ENCODE data around the gene RPS27A. TPM values are rescaled to one million over a fixed set of nuclear protein-coding genes. Genes with fewer than 3 reads are reported as not detected.
A peak's percentile ranks its signal among the peaks of the same experiment; 100 is the strongest.

RPS27A gene
- total and polyA plus RNA-seq, 9 of the 15 experiments (the other 6 are each of a cell fraction or from before 2014, with no cell fraction given), result 1,383 to 3,282 (median 2,242) TPM

DNA sequence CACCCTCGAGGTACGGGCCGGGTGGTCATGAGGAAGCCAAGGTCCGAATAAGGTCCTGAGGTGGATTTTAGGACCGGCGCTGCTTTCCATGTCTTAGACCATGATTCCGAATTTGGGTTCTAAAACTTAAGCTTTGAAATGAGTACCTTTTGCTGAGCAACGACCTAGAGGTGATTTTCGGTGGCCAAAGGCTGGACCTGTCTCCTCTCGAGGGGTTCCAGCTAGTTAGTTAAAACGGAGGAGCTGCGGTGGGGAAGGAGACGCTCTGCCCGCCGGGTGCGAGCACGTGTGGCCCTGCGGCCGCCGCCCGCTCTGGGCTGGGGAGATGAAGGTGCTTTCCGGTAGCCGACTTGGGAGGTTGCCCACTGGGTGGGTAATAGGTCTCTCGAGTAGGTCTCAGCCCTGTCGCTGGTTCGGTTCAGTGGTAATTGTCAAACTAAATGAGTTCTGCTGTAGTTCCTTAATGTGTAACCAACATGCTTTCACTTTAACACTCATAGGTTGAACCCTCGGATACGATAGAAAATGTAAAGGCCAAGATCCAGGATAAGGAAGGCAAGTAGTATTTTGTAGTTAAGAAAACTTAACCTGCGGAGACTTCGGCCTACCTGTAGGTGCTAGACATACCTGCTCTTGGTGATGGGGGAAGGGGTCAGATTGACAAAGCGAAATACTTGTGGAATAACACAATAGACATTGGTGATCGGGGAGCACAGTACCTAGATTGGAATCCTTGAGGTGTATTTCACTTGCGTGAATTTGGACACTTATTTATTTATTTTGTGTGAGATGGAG is 572 bp downstream of the RPS27A start (continued):
- TF ChIP-seq, protein P1, sequence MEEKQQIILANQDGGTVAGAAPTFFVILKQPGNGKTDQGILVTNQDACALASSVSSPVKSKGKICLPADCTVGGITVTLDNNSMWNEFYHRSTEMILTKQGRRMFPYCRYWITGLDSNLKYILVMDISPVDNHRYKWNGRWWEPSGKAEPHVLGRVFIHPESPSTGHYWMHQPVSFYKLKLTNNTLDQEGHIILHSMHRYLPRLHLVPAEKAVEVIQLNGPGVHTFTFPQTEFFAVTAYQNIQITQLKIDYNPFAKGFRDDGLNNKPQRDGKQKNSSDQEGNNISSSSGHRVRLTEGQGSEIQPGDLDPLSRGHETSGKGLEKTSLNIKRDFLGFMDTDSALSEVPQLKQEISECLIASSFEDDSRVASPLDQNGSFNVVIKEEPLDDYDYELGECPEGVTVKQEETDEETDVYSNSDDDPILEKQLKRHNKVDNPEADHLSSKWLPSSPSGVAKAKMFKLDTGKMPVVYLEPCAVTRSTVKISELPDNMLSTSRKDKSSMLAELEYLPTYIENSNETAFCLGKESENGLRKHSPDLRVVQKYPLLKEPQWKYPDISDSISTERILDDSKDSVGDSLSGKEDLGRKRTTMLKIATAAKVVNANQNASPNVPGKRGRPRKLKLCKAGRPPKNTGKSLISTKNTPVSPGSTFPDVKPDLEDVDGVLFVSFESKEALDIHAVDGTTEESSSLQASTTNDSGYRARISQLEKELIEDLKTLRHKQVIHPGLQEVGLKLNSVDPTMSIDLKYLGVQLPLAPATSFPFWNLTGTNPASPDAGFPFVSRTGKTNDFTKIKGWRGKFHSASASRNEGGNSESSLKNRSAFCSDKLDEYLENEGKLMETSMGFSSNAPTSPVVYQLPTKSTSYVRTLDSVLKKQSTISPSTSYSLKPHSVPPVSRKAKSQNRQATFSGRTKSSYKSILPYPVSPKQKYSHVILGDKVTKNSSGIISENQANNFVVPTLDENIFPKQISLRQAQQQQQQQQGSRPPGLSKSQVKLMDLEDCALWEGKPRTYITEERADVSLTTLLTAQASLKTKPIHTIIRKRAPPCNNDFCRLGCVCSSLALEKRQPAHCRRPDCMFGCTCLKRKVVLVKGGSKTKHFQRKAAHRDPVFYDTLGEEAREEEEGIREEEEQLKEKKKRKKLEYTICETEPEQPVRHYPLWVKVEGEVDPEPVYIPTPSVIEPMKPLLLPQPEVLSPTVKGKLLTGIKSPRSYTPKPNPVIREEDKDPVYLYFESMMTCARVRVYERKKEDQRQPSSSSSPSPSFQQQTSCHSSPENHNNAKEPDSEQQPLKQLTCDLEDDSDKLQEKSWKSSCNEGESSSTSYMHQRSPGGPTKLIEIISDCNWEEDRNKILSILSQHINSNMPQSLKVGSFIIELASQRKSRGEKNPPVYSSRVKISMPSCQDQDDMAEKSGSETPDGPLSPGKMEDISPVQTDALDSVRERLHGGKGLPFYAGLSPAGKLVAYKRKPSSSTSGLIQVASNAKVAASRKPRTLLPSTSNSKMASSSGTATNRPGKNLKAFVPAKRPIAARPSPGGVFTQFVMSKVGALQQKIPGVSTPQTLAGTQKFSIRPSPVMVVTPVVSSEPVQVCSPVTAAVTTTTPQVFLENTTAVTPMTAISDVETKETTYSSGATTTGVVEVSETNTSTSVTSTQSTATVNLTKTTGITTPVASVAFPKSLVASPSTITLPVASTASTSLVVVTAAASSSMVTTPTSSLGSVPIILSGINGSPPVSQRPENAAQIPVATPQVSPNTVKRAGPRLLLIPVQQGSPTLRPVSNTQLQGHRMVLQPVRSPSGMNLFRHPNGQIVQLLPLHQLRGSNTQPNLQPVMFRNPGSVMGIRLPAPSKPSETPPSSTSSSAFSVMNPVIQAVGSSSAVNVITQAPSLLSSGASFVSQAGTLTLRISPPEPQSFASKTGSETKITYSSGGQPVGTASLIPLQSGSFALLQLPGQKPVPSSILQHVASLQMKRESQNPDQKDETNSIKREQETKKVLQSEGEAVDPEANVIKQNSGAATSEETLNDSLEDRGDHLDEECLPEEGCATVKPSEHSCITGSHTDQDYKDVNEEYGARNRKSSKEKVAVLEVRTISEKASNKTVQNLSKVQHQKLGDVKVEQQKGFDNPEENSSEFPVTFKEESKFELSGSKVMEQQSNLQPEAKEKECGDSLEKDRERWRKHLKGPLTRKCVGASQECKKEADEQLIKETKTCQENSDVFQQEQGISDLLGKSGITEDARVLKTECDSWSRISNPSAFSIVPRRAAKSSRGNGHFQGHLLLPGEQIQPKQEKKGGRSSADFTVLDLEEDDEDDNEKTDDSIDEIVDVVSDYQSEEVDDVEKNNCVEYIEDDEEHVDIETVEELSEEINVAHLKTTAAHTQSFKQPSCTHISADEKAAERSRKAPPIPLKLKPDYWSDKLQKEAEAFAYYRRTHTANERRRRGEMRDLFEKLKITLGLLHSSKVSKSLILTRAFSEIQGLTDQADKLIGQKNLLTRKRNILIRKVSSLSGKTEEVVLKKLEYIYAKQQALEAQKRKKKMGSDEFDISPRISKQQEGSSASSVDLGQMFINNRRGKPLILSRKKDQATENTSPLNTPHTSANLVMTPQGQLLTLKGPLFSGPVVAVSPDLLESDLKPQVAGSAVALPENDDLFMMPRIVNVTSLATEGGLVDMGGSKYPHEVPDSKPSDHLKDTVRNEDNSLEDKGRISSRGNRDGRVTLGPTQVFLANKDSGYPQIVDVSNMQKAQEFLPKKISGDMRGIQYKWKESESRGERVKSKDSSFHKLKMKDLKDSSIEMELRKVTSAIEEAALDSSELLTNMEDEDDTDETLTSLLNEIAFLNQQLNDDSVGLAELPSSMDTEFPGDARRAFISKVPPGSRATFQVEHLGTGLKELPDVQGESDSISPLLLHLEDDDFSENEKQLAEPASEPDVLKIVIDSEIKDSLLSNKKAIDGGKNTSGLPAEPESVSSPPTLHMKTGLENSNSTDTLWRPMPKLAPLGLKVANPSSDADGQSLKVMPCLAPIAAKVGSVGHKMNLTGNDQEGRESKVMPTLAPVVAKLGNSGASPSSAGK (IDR thresholded peaks at IDR 0.05), result peak; percentile 59
- TF ChIP-seq POU5F1 (IDR thresholded peaks at IDR 0.05; ENCODE audit: borderline replicate concordance, low read depth, low read length, partially characterized antibody) (no peak), SMAD1 (IDR thresholded peaks at IDR 0.05; ENCODE audit: low read depth, low read length, partially characterized antibody) (peak; percentile 10), MXD1 (CRISPR knock-in tag; IDR thresholded peaks at IDR 0.05; ENCODE audit: borderline replicate concordance, poor library complexity, severe bottlenecking) (peak; percentile 47), BACH1 (tag; IDR thresholded peaks at IDR 0.05) (no peak), MYC (IDR thresholded peaks at IDR 0.05; ENCODE audit: low read depth, low read length) (peak; percentile 69), MYC (CRISPR knock-in tag; IDR thresholded peaks at IDR 0.05; ENCODE audit: borderline replicate concordance, low read depth) (peak; percentile 50; the same call in 1 of the 2 replicates), BRD4 (IDR thresholded peaks at IDR 0.05) (peak; percentile 10; the same call in 1 of the 2 replicates), TAF7 (tag; IDR thresholded peaks at IDR 0.05) (no peak; the same call in 1 of the 2 replicates), ETV6 (IDR thresholded peaks at IDR 0.05; ENCODE audit: borderline replicate concordance in 1 of 2, low read depth in 2 of 2, low read length in 1 of 2) (0 out of 4 replicates have a peak, but pooled peaks of 1 of the 2 experiments have one; percentile 41), ETV6 (CRISPR knock-in tag; IDR thresholded peaks at IDR 0.05; ENCODE audit: borderline replicate concordance) (no peak), ZC3H8 (IDR thresholded peaks at IDR 0.05) (no peak), HNRNPL (IDR thresholded peaks at IDR 0.05; ENCODE audit: low read depth, low read length) (0 out of 2 replicates have a peak, but pooled peaks have one; percentile 31), HNRNPK (IDR thresholded peaks at IDR 0.05; ENCODE audit: low read depth, low read length, poor library complexity, severe bottlenecking) (no peak)
